ENCODE results near the gene FILIP1.

- no peak for TF ChIP-seq SMC3 (IDR thresholded peaks at IDR 0.05)
- TF ChIP-seq KDM5A (IDR thresholded peaks at IDR 0.05) = no peak
- TF ChIP-seq, protein P1, sequence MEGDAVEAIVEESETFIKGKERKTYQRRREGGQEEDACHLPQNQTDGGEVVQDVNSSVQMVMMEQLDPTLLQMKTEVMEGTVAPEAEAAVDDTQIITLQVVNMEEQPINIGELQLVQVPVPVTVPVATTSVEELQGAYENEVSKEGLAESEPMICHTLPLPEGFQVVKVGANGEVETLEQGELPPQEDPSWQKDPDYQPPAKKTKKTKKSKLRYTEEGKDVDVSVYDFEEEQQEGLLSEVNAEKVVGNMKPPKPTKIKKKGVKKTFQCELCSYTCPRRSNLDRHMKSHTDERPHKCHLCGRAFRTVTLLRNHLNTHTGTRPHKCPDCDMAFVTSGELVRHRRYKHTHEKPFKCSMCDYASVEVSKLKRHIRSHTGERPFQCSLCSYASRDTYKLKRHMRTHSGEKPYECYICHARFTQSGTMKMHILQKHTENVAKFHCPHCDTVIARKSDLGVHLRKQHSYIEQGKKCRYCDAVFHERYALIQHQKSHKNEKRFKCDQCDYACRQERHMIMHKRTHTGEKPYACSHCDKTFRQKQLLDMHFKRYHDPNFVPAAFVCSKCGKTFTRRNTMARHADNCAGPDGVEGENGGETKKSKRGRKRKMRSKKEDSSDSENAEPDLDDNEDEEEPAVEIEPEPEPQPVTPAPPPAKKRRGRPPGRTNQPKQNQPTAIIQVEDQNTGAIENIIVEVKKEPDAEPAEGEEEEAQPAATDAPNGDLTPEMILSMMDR (IDR thresholded peaks at IDR 0.05) = no peak
- no peak for TF ChIP-seq MYC (IDR thresholded peaks at IDR 0.05; ENCODE audit: borderline replicate concordance, low read length)
- TF ChIP-seq, protein P2, sequence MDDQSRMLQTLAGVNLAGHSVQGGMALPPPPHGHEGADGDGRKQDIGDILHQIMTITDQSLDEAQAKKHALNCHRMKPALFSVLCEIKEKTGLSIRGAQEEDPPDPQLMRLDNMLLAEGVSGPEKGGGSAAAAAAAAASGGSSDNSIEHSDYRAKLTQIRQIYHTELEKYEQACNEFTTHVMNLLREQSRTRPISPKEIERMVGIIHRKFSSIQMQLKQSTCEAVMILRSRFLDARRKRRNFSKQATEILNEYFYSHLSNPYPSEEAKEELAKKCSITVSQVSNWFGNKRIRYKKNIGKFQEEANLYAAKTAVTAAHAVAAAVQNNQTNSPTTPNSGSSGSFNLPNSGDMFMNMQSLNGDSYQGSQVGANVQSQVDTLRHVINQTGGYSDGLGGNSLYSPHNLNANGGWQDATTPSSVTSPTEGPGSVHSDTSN (IDR thresholded peaks at IDR 0.05) = no peak
Measured at GRCh38 chr6:75393806-75394205, 99.8 kb downstream of the FILIP1 start.

All from A549 (cell line).